Fibroblast of skin of right quadriceps (primary cell): ENCODE results near the gene TRIM8.
A peak's percentile ranks its signal among the peaks of the same experiment; 100 is the strongest.

Source experiments
- DNase-seq: peaks from one replicate; pipeline ENCODE4 v3.0.0-alpha.2; 2013

The TRIM8 gene

DNA sequence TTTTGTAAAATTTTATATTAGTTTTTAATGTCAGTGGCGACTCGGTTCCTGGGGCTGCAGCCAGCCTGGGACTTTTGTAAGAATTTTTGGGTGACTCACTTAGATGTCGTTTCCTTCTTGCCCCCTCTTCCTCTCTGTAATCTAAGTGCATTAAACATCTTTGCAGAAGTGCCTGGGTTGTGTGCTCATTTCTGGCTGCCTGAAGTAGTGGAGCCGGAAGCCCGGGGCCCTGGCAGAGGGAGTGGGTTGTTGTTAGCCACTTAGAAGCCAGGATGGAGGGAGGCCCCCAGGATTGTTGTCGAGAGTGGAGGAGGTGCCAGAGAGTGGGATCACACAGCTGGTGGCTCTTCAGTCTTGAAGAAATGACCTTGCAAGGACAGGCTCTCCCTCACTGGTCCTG is 11.0 kb upstream of the TRIM8 start:
- peak; percentile 81 for DNase-seq

DNA sequence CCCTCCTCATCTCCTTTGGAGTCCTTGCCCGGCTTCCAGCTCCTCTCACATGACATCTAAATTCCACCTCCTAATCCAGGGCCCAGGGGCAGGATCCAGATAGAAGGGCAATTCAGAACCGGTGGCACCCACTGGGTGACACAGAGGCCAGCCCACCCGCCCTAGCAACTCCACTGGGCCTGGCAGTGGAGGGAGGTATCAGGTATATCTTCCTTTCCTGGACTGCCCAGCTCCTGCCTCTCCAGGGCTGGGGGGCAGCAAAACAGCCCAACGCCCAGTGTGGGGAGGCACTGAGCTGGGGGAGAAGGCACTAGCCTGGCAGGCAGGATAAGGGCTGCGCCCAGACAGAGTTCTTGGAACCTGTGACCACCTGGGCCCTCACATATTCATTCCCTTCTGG is 10.4 kb upstream of the TRIM8 start:
- DNase-seq: no peak

DNA sequence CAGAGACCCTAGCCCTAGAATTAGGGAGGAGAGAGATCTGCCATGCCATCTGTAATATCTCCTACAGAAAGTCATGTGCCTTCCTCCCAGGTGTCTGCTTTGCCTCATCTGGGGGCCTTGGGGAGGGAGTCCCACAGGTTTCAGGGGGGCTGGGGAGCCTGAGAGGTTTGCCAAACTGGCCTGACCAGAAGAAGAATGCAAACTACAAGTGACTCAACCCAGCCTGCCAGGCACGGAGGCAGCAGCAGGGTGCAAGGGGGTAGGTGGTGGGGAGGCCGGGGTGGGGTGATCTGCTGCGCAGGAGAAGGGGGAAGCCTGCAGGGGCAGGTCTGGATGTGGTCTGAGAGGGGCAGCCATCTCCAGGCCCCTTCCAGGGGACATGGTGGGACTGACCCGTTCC is 9.6 kb upstream of the TRIM8 start:
- DNase-seq: no peak

GRCh38 chr10:102635377-102635776 is 8.9 kb upstream of the TRIM8 start:
- DNase-seq: no peak

DNA sequence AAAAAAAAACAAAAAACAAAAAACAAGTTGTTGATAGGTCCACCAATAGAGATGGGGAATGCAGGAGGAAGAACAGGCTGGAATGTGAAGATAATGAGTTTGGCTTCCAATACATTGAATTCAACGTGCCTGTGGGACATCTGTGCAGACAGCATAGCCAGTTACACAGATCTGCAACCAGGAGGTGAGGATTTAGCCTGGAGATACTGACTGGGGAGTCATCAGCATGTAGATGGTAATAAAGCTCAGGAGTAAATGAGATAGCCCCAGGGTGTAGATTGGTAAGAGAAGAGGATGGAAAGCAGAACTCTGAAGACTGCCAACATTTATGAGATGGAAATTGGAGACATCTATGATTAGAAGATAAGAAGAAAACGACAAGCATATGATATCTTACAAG is 4.7 kb upstream of the TRIM8 start:
- no peak for DNase-seq

DNA sequence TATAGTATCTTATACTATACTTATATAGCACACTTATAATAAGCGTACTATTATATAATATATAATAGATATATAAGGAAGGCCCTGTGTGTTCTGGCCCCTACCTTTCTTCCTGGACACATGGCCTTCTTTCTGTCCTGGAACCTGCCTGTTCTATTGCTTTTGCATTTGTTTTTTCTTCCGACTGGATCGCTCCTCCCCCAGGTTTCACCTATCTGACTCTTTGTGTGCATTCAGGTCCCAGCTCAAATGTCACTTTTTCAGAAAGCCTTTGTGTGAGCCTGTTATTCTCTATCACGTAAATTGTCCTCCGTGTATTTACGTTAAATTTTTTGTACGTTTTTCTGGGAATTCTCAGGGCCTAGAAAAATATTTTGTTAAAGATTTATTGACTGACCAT is 2.9 kb upstream of the TRIM8 start:
- DNase-seq: no peak

- peak; percentile 97 for DNase-seq
Observed at GRCh38 chr10:102641880-102642735, 2.2 kb upstream of the TRIM8 start.

DNA sequence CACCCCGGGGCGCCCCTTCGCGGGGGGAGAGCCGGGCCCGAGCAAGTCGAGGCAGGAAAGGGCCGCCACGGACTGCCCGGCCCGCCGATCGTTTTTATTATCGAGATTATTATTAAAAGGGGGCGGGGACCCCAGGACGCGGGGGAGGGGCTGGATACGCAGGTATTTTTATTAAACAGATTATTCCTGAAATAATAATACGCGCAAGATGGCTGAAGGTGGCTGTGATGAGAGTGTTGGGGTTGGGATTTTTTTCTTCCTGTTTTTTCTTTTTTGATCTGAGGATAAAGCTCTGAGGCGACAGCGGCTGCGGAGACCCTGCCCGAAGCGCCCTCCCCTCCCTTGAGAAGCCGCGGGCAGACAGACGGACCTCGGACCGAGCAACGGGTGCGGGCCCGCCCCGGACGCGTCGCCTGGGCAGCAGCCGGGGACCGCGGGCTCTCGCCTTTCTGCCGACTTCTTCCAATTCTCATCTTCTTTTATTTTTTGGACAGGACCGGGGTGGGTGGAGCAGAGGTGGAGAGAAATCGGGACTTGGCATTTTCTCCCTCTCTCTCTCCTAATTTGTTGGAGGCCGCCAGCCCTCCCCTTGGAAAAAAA is 1.4 kb upstream of the TRIM8 start:
- peak; percentile 78 for DNase-seq

DNA sequence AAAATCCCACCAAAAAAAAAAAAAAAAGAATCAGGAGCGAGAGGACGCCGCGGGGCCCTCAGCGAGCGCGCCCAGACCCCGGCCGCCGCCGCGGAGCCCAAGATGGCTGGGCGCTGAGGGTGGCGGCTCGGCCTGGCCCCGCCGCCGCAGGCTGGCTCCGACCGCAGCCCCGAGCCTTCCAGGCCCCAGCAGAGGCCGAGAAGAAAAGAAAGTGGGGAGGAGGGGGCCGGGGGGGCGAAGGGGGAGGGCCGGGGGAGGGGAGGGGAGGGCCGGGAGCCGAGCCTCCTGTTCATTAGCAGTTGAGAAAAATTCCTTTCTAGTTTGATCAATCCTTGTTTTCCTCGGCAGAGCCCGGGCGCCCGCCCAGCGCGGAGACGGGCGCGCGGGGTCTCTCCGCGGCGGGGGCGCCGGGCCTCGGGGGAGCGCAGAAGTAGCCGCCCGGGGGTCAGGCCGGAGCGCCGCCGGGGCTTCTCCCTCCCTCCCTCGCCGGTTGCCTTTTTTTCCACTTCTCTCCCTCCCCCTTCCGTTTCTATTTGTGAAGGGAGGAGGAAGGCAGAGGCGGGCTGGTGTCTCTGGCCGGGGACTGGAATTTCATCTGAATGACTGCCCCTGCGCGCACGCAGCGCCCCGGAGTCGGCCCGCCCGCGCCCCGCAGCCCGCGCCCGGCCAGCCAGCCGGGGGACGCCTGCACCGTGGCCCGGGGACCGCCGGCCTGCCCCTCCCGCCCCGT is 778 bp upstream of the TRIM8 start:
- peak; percentile 79 for DNase-seq

- peak; percentile 66 for DNase-seq
Observed at GRCh38 chr10:102644646-102645387, 538 bp downstream of the TRIM8 start.

DNA sequence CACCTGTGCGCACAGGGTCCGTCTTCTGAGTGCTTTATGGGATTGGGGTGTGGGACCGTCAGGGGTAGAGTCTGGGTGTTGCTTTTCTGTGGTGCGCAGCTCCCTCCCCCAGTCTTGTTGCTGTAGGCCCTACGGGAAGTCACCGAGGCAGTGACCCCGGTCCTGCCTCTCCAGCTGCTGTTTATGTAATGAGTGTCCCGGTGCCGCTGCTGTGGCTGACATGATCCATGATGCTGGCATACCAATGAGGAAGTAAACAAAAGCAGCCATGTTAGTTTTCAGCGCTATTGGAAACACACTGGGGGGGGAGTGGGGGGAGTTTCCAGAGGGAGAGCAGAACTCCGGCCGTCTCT is 1.1 kb downstream of the TRIM8 start:
- DNase-seq: no peak

DNA sequence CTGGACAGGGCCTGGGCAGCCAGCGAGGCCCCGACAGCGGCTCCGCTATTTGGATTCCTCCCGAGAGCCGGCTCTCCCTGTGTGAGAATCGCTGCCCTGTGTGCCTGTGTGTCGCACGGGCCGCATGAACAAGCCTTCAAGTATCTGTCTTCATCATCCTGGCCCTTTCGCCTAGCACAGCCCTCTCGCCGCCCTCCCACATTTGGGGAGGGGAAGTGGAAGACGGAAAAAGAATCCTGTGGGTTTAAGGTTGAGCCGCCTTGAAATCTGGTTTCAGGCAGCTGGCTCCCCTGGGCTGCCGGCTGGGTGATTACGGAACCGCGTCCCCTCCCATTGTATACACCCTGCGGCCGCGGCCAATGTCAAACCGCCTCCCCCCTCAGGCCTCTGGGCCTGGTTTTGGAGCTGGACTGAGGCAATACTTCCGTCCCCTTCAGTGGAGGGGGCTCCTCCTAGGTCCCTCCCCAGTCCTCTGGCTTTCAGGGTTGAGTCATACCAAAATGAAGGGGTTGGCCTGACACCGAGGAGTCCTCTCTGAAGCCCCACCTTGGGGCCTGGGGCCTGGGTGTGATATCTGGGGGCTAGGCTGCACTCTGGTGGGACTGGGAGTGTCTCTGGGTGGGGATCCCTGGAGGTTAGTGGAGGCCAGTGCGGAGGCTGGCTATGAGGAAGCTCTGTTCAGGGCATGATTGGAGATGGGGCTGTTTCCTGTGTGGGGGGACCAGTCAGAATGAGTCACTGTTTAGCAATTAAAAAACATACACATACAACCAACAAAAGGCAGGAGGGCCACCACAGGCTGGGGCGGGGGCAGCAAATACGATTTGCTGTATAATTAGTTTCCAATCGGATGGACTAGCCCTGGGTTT is 1.7 kb downstream of the TRIM8 start:
- DNase-seq: peak; percentile 96

- peak; percentile 31 for DNase-seq
Observed at GRCh38 chr10:102646610-102647442, 2.5 kb downstream of the TRIM8 start.

DNA sequence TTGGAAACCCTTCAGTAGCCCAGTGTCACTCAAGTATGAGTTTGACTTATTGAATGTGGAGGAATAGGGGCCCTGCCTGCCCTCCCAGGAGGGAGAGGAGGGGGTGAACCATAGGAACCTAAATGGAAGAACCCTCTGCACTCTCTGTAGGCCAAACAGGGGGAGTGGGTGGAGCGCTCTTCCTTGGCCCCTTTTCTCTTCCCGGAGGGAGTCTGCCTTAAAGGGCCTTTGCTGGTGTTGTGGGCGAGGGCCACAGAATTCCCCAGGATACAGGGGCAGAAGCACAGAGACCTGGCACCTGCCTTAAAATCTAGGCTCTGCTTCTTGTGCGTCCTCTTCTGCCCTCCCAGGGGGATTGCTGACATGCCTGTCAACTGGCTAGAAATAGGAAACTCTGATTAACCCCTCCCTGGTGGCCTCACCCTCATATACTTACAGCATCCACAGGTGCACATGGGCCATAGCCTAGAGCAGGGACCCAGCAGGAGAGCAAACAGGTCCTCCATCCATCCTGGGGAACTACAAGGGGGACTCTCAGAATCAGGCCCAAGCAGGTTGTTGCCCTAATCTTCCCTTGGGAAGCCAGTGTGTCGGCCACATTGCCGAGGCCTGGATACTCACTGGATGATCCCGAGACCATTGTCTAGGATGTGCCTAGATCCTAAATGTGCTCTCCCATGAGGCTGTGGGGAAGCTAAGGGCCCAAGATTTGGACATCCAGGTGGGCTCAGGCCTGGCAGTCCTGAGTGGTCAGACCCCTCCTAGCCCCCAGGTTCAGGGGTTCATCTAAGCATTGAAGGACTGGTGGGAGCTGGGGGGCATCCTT is 3.4 kb downstream of the TRIM8 start:
- no peak for DNase-seq

DNA sequence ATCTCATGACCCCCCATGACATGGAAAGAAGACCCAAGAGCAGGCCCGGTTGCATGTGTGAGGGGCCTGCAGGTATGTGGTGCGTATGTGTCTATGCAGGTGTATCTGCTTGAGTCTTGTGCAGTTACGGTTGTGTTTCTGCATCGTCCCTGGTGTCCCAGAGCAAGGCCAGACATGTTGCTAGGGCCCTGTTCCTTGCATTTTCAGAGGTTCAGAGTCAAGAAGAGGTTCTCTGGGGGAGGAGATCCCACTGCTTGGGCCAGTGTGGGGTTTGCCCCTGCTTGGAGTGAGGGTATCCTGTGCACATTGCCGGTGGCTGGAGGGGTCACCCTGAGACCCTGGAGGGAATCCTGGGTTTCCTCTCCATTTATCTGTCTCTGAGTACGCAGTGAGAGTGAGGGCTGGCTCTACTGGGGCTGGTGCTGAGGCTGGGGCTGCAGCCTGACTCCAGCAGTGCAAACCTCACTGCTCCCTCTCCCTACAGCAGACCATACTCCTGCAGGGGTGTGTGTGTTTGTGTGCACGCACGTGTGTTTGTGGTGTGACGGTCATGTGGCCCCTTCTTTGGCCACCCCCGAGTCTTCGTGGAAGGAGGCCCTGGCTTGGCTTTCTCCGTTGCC is 4.1 kb downstream of the TRIM8 start:
- DNase-seq: no peak

DNA sequence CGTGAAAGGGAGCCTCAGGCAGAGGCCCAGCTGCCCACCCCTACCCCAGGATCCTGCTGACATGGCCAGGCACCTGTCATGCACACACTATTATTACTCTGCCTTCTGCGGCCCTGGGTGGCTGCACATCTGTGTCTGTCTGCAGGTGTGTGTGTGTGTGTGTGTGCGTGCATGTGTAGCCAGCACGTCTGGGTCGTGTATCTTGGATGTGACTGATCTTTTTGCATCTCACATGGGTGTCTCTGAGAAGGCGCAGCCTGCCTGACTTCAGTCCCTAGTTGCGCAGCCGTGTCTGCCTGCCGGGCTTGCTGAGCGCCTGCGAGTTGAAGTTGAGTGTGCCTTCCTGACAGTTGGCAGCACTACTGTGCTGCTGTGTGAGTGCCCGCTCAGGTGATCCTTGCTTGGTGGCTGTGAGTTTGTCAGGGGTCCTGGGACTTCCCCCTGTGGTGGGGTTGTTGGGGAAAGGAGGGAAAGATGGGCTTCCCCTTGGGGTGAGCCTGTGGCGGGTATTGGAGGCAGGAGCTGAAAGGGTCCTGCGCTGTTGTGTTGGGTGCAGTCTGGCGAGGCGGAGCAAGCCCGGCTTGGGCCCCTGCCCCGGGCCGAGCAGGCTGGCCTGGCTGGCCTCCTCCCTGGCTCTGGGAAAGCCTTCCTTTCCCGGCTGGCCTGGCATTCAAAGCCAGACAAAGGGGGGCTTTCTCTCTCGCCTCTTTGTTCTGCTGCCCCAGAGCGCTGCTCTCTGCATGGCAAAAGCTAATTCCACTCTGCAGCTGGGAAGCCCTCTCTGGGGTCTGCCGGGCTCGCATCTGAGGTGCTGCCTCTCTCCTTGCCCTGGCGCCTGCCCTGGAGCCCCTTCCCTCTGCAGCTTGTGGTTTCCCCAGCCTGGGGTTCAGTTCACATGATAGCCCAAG is 4.9 kb downstream of the TRIM8 start:
- DNase-seq: no peak

GRCh38 chr10:102649797-102650654 is 5.7 kb downstream of the TRIM8 start:
- DNase-seq: no peak
